Limb (tissue), 2 donors: ENCODE measurements around the gene KAZALD1.

Source experiments
- DNase-seq, 2 donors: peaks; one replicate each; pipeline ENCODE4 v3.0.0-alpha.2; 2016; ENCODE audit errors: extremely low spot score in 2 of 2

Gene KAZALD1

DNA sequence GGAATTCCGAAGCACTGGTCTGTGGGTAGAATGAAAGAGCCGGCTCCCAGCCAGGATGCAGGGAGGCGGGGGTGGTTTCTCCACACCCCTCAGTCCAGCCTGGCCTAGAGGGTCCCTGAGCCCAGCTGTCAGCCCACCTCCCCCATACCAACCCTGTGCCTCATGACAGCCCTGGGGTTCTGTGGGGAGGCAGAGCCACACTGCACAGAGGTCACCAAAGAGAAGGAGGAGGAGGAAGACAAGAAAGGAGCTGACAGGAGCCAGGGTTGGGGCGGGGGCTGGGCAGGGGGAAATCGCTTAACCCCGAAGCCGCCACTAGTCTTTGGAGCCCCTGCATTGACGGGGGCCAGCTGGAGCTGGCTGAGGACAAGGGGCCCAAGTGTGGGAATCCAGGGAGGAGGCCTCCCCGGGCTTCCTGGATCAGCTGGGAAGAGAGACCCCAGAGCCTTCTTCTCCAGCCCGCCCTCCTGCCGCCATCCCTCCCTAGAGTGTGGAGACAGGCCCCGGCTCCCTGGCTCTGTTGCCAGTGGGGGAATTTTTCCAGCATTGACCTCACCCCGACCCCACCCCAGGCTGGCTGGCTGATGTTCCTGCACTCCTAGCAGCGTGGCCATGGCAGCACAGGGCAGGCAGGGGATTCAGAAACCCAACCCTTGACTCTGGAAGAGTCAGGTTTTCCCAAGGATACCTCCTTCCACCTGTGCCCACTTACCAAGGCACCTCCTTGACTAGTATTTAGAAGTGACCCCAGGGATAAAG, 32.5 kb downstream of the KAZALD1 start:
- no peak for DNase-seq

DNA sequence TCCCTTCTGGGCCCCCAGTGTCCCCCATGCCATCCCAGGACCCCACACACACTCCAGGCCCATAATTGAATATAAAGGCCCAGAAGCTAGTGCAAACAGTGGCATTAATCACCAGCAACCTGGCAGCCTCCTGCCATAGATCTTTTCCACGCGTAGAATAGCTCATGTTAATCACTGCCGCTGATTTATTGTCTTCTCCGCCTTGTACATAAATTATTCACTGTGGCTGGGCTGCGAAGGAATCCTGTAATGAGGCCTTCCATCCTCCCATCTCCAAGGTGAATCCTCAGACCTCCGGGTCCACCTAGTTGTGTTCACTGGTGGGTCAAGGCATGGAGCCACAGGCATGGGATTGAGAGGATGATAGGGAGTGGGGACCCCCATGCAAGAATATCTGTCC, 33.2 kb downstream of the KAZALD1 start:
- no peak for DNase-seq

DNA sequence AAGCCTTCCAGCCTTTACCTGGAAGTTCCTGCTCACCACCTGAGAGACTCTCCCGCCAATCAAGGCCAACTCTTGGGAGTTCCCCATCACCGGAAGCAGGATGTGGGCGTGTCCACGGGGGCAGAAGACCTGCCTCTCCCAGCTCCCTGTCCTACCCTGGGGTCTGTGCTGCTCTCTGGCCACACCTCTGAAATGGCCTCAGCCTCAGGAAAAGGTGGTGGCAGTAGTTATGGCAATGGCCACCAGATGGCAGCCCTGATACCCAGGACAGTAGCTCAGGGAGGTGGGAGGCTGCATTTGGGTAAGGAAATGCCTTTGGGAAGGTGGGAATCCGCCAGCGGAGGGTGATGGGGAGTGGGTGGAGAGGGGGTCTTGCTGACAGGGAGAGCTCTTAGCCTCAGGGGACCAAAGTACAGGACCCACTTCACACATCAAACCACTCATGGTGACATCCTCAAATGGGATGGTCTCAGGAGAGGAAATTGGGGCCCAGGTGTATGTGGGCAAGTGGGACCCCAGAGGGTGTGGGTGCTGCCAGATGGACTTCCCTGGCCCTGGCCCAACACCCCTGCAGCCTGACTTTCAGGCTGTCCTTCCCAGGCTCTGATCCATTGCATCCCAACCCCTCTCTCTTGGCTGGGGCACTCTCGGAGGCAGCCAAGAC, 33.9 kb downstream of the KAZALD1 start:
- DNase-seq = peak in 1 of 2 donors; percentile 75

DNA sequence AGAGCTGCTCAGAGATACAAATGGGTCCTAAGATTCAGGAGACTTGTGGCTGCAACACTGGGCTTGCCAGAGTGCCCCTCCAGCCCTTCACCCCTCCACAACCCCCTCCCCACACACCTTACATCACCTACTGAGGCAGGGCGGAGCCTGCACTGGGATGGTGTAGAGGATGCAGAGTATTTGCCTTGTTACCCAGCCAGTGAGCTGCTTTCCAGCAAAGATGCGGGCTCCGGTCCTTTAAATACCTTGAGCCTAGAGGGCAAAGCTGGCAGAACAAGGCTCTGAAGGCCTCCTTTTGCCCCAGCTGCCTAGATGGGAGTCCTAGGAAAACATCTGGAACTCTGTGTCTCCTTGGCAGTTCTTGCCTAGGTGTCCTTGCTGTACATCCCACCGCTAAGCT, 34.6 kb downstream of the KAZALD1 start:
- DNase-seq = no peak

GRCh38 chr10:101097881-101098280, 36.1 kb downstream of the KAZALD1 start:
- DNase-seq = no peak

GRCh38 chr10:101099901-101100300, 38.1 kb downstream of the KAZALD1 start:
- no peak for DNase-seq

DNA sequence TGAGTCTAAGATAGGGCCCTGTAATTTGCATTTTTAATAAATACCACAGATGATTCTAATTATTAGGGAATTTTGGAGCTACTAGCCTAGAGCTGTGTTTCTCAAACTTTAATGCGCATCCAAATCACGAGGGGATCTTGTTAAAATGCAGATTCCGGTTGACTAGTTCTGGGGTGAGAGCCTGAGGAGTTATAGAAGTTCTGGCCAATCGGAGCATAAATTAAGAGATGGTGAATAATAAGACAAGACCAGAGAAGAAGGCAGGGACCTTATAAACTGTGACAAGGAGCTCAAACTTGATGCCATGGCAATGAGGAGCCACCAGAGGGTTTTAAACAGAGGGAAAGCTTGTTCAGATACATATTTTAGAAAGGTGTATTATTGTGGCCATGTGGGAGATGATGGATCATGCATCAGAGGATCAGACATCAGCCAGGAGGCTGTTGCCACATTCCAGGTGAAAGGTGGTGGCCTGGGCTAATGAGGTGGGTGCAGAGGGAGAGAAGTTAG, 39.6 kb downstream of the KAZALD1 start:
- DNase-seq = no peak

- DNase-seq = no peak
These were observed 41.6 kb downstream of the KAZALD1 start for GRCh38 chr10:101103430-101103829.

DNA sequence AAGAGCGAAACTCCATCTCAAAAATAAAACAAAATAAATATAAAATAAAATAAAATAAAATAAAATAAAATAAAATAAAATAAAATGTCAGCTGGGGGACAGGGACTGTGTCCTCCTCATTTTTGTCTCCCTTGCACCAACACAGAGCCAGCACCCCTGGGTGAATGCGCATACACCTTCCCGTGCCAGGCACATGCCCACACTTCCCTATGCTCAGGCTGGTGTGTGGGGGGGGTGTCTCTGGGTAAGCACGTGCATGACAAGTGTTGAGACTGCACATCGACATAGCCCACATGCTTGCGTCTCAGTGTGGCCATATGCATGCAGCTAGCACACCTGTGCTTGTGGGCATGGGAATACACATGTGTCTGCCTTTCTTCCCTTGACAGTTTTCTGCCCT, 44.6 kb downstream of the KAZALD1 start:
- DNase-seq = no peak

DNA sequence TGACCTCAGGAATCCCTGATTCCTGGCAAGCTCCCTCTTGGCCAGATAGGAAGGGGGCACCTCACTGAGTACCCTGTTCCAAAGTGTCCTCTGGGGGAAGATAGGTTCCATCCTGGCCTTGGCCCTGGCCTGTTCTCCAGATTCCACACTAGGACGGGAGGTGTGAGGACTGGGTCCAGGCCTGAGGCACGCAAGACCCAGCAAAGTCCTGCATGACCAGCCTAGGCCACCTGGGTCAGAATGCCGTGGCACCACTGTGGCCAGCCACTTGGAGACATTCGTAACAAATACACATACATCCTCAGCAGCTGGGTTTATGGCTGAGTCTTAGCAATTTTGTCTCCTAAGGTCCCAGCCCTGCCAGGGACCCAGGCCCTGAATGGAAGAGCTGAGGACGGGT, 46.0 kb downstream of the KAZALD1 start:
- no peak for DNase-seq

DNA sequence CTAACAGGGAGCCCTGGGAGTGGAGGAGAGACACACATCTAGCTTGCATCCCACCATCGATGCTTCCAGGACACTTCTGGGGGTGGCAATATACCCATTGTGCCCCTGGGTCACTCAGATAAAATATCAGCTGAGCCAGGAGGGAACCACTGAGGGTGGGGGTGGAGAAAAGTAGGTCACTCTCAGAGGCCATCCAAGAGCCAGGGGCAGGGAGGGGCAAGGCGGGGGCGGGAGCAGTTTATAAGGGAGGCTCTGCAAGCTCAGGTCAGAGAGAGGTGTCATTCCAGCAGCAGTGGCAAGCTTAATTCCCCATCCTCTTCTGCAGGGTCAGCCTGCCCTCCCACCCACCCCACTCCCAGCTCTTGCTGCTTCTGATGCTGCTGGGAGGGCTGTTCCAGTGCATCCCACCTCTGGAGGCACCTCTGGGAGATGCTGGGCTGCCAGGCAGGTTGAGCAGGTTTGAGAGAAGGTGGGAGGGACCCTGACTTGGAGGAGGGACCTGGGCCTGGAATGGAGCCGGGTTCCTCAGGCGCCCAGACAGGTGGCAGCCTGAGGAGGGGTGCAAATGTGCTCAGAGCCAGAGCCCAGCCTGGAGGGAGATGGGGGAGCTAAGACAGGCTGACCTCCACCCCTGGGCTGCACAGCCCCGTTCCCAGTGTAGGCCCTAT, 49.2 kb downstream of the KAZALD1 start:
- DNase-seq = no peak

DNA sequence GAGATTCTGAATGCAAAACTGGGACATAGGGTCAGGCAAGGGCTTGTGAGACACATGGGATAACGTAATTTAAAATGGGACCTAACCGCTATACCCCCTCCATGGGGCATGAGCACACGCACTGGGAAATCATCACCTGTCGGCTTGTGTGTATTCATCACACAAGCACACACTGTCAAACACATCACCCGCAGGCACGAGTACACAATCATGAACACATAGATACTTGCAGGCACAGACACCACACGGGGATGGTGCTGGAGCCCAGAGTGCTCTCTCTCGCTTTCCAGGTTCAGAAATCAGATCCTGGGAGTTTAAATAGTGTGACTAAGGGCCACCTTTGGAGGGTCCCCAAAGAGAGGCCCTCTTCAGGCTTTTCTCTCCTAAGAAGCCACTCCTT, 49.8 kb downstream of the KAZALD1 start:
- no peak for DNase-seq

- no peak for DNase-seq
These were observed 51.2 kb downstream of the KAZALD1 start for GRCh38 chr10:101112799-101113594.

DNA sequence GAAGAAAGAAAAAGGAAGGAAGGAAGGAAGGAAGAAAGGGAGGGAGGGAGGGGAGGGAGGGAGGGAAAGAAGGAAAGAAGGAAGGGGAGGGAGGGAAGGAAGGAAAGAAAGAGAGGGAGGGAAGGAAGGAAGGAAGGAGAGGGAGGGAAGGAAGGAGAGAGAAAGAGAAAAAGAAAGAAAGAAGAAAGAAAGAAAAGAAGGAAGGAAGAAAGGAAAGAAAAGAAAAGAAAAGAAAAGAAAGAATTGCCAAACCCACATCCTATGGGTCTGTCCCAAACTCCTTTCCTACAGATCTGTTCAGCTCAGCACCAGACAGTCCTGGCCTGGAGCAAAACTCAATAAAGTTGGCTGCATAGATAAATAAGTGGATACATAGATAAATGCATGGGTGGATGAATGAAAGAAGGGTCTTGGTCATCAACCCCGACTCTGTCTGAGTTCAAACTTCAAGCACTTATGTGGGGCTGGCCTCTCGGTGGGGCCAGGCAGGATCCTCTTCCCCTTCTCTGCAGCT, 52.2 kb downstream of the KAZALD1 start:
- no peak for DNase-seq

GRCh38 chr10:101114646-101115045, 52.9 kb downstream of the KAZALD1 start:
- DNase-seq = no peak
